Measurements from ENCODE around the gene GJC2.

DNA sequence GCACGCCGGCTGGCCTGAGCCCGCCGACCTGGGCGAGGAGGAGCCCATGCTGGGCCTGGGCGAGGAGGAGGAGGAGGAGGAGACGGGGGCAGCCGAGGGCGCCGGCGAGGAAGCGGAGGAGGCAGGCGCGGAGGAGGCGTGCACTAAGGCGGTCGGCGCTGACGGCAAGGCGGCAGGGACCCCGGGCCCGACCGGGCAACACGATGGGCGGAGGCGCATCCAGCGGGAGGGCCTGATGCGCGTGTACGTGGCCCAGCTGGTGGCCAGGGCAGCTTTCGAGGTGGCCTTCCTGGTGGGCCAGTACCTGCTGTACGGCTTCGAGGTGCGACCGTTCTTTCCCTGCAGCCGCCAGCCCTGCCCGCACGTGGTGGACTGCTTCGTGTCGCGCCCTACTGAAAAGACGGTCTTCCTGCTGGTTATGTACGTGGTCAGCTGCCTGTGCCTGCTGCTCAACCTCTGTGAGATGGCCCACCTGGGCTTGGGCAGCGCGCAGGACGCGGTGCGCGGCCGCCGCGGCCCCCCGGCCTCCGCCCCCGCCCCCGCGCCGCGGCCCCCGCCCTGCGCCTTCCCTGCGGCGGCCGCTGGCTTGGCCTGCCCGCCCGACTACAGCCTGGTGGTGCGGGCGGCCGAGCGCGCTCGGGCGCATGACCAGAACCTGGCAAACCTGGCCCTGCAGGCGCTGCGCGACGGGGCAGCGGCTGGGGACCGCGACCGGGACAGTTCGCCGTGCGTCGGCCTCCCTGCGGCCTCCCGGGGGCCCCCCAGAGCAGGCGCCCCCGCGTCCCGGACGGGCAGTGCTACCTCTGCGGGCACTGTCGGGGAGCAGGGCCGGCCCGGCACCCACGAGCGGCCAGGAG is 8.6 kb downstream of the GJC2 start:
- TF ChIP-seq CTCF (IDR thresholded peaks at IDR 0.05; ENCODE audit: insufficient read depth, low read length) (no peak), POLR2AphosphoS5 (IDR thresholded peaks at IDR 0.05; ENCODE audit: low read depth) (no peak), SPI1 (IDR thresholded peaks at IDR 0.05; ENCODE audit: borderline replicate concordance, low read depth) (no peak)

Measured in HL-60 (cell line).